ENCODE data around the gene ANKMY1. TPM values are rescaled to one million over a fixed set of nuclear protein-coding genes. Genes with fewer than 3 reads are reported as not detected.

ANKMY1 gene
- total RNA-seq, 1 donor from 2014 or later, result 20.6 TPM

- no peak for DNase-seq (ENCODE audit: extremely low spot score in 2 of 2)
- TF ChIP-seq CTCF (IDR thresholded peaks at IDR 0.05), result no peak
- Histone ChIP-seq H3K4me1 (no peaks in the 10 kb centered on the region), H3K27ac (no peak overlapping the region), H3K4me3 (no peak overlapping the region), H3K36me3 (no peaks in the 10 kb centered on the region), H3K27me3 (no peaks in the 10 kb centered on the region), H3K9me3 (no peaks in the 10 kb centered on the region)
- intact Hi-C loops (cut with DNase I), result no loop called here
Observed at GRCh38 chr2:240603846-240604245, 46.1 kb upstream of the ANKMY1 start.

- Histone ChIP-seq H3K9me3 (no peaks in the 10 kb centered on the region), H3K4me3 (no peak overlapping the region), H3K4me1 (no peaks in the 10 kb centered on the region), H3K27me3 (no peaks in the 10 kb centered on the region), H3K27ac (no peak overlapping the region), H3K36me3 (no peaks in the 10 kb centered on the region)
- TF ChIP-seq POLR2AphosphoS5 (IDR thresholded peaks at IDR 0.05; ENCODE audit: insufficient read depth in 1 of 2, low read depth in 1 of 2) (no peak), POLR2A (IDR thresholded peaks at IDR 0.05) (no peak), CTCF (IDR thresholded peaks at IDR 0.05) (no peak)
- DNase-seq (ENCODE audit: extremely low spot score in 2 of 2), result no peak
- intact Hi-C loops (cut with DNase I), result no loop called here
Observed at GRCh38 chr2:240603081-240603835, 45.5 kb upstream of the ANKMY1 start.

GRCh38 chr2:240602266-240603050 is 44.7 kb upstream of the ANKMY1 start:
- TF ChIP-seq POLR2AphosphoS5 (IDR thresholded peaks at IDR 0.05; ENCODE audit: insufficient read depth in 1 of 2, low read depth in 1 of 2), result no peak
- no peak for TF ChIP-seq CTCF (IDR thresholded peaks at IDR 0.05)
- TF ChIP-seq POLR2A (IDR thresholded peaks at IDR 0.05), result no peak
- no peaks in the 10 kb centered on the region for H3K9me3 ChIP-seq
- DNase-seq (ENCODE audit: extremely low spot score in 2 of 2), result no peak
- H3K4me1 ChIP-seq, result no peaks in the 10 kb centered on the region
- H3K27ac ChIP-seq, result no peak overlapping the region
- no peak overlapping the region for H3K4me3 ChIP-seq
- intact Hi-C loops (cut with DNase I), result no loop called here
- H3K27me3 ChIP-seq, result no peaks in the 10 kb centered on the region
- peaks cover 0 to 3% of the 10 kb centered on the region in 2 donors for H3K36me3 ChIP-seq

- Histone ChIP-seq H3K27ac (no peak overlapping the region), H3K4me3 (no peak overlapping the region), H3K27me3 (no peaks in the 10 kb centered on the region), H3K36me3 (peaks cover 0 to 3% of the 10 kb centered on the region in 2 donors), H3K9me3 (no peaks in the 10 kb centered on the region), H3K4me1 (no peaks in the 10 kb centered on the region)
- TF ChIP-seq CTCF (IDR thresholded peaks at IDR 0.05) (no peak), POLR2A (IDR thresholded peaks at IDR 0.05) (no peak), POLR2AphosphoS5 (IDR thresholded peaks at IDR 0.05; ENCODE audit: insufficient read depth in 1 of 2, low read depth in 1 of 2) (no peak)
- no peak for DNase-seq (ENCODE audit: extremely low spot score in 2 of 2)
- intact Hi-C loops (cut with DNase I), result no loop called here
Observed at GRCh38 chr2:240601831-240602160, 44.0 kb upstream of the ANKMY1 start.

All from vagina (tissue), 2 donors.